SK-MEL-5 (cell line): Measurements from ENCODE around the gene FAM193B. TPM values are rescaled to one million over a fixed set of nuclear protein-coding genes. Genes with fewer than 3 reads are reported as not detected.
A peak's percentile ranks its signal among the peaks of the same experiment; 100 is the strongest.

ENCODE experiments used
- DNase-seq: peaks from one replicate; pipeline ENCODE4 v3.0.0-alpha.2; 2016; ENCODE audit warnings: low read depth, low spot score
- in situ Hi-C: cut with HindIII; loops from 2 replicates; pipeline ENCODE4 v1.10.0; 2016; ENCODE audit warnings: low sequenced_read_pairs, high pct_unique_total_duplicates, low pct_unique_long_range_greater_than_20kb
- total RNA-seq: library from RNA; depleted of rRNA; stranded (reverse); fragments of >200 nt; shearing (Covaris generic); gene quantifications from 2 replicates; pipeline ENCODE4 v1.2.3, GENCODE V29; 2014

The FAM193B gene
- total RNA-seq, 1 experiment from 2014 or later, result 11.4 TPM

DNA sequence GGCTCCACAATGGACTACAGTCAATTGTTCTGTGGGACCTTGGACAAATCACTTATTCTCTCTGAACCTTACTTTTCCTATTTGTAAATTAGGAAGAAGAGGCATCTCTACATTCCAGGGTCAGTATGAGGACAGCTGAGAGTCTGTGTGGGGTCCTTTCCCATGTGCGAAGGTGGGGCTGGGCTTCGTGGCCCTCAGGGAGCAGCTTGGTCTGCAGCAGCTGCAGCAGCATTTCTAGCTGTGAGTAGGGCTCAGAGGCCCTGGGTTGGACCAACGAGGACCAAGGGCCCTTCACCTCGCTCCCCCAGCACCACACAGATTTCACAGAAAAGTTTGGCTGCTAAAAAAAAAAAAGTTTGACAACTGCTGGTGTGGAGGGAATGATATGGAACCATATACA lies 28.2 kb downstream of the FAM193B start:
- in situ Hi-C loops, result no loop called here
- DNase-seq, result no peak

DNA sequence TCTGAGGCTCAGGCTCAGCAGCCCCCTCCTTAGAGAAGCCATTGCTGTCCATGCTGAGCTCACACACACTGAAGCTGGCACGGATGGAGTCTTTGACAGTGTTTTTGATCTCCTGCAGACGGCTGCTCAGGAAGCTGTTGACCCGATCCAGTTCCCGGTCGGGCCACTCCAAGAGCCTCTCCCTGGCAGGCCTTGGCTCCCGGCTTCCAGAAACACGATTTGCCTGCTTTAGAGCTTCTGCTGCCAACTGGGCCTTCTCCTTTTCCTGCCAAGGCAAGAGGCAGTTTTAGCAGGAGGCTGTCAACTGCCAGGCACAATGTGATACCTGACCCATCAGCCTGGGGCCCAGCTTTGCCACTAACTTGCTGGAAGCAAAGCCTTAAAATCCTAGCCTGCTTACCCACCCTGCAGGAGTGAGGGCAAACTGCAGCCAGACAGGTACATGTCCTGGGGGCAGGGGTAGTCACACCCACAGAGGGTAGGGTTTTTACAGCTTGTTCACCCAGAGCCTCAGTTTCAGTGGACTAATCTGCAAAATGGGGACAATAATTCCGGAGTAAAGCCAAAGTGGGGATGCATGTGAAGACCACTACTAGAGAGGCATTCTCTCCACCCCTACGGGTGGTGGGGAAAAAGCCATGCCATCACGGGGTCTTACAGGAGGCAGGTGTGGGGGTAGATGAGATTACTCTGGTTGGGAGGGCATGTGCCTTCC lies 29.3 kb downstream of the FAM193B start:
- in situ Hi-C loops, result no loop called here

DNA sequence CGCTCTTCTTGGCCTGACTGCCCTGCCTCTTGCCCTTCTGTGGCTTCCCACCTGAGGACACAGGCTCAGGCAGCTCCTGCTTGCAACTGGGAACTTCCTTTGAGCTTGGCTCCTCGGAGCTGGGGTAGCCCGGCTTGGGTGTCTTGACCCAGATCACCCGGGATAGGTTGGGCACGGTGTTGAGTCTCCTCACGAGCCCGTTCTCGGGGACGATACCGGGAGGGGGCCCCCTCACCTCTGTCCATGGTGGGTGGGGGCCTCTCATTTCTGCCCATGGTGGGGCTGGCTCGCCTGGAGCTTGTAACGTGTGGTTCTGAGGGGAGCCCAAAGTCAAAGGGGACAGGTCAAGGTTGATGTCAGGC lies 29.8 kb downstream of the FAM193B start:
- in situ Hi-C loops, result no loop called here
- no peak for DNase-seq

More for the DNA sequence above, 29.3 kb downstream of the FAM193B start:
- no peak for DNase-seq

DNA sequence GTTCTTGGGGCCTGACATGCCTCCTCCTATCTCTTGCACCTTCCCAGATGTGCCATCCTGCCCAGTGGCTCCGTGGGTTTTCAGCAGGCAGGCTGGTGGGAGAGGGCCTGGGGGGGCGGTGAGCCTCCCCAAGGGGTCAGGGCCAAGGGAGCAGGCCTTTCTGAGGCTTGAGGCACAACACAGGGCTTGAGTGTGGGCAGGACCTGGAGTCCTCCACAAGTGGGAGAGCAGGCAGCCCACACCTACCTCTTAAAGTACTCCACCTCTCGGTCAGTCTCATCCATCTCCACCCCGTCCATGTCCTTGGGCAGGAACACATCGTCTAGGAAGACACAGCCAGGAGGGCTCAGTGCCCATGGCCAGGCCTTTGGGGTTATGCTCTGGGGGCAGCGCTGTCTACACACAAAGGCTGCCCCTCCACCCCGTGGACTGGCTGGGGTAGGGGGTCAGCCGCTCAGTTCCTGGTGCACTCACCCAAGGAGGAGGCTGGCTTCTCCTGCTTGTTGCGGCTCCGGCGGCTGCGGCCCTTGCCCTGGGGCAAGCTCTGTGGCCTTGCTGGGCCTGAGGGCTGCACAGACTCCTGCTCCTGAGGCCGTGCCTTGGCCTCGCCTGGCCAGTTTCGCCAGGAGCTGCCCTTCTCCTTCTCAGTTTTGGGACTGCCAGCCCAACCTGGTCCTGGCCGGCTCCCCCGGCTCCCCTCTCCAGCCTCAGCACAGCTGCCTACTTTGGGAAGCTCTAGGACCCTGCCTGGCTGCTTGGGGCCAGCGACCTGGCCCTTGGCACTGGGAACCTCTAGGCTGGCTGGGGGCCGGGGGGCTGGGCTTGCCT lies 30.4 kb downstream of the FAM193B start:
- in situ Hi-C loops, result no loop called here
- DNase-seq, result no peak

DNA sequence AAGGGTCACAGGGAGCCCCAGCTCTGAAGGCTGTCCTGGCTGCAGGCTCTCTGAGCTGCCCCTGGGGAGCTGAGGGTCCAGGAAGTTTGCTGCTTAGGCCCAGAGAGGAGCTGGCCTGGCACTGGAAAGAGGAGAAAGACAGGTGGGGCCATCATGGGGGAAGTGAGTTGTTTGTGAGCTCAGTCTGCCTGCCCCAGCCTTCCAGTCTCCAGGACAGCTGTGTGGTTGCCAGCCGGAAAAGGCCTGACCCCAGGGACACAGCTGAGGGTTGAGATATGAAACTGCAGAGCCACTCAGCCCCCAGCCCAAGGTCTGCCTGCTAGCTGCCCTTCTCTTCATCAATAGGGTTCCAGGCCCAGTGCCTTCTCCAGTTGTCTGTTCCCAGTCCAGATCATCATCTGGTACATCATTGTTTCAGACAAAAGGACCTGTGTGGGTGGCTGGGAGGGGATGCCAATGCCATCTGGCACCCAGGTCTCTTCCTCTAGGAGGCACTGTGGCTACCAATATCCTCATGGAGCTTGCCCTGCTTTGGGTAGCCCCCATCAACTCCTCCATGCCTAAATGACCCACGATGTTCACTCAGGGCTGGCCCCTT lies 33.3 kb downstream of the FAM193B start:
- in situ Hi-C loops, result no loop called here
- peak; percentile 33 for DNase-seq

DNA sequence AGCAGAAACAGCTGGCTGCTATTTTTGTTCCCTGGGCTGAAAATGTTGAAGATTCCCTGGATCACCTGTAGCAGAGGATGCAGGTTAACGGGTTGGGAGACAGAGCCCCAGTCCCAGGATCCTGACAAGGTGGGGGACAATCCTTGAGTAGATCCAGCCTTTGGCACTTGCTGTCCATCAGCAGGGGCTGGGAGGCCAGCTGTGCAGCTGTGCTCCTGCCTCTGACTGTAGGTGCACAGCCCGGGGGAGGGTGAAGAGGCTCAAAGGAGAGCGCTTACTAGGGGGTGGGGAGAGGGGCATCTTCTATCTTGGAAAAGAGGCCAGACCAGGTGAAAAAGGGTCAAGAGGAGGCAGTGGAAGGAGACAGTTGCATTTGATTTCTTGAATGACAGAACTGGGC lies 34.1 kb downstream of the FAM193B start:
- in situ Hi-C loops, result no loop called here
- DNase-seq, result no peak

DNA sequence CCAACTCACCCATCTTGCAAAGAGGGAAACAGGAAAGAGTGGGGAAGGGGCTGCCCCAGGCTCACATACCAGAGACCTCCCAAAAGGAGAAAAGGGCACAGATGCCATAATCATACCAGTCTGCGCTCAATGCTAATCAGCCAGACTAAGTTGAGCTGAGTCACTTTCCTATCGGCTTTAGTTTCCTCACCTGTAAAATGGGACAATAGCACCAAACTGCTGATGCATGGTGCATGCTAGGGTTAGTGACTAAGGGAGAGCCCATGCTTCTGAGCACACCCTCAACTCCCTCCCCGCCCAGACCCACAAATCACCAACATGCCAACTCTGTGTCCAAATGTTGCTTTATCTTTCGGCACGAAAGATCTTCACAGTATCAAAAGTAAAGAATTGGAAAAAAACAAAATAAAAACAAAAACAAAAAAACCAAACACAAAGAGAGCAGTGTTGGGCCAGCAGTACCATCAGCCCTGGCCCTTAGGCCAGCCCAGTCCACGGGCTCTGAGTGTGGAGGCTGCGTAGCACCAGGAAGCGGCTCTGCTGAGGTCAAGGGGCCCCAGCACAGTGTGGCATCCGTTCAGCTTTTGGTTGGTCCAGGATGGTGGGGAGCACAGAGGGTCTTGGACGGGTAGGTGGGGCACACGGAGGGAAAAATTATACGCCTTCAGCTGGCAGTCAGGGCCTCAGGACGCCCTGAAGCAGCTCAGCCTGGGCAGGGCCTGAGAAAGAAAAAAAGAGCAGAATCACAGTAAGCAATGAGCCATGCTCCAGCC lies 34.7 kb downstream of the FAM193B start:
- no peak for DNase-seq
- in situ Hi-C loops, result no loop called here

DNA sequence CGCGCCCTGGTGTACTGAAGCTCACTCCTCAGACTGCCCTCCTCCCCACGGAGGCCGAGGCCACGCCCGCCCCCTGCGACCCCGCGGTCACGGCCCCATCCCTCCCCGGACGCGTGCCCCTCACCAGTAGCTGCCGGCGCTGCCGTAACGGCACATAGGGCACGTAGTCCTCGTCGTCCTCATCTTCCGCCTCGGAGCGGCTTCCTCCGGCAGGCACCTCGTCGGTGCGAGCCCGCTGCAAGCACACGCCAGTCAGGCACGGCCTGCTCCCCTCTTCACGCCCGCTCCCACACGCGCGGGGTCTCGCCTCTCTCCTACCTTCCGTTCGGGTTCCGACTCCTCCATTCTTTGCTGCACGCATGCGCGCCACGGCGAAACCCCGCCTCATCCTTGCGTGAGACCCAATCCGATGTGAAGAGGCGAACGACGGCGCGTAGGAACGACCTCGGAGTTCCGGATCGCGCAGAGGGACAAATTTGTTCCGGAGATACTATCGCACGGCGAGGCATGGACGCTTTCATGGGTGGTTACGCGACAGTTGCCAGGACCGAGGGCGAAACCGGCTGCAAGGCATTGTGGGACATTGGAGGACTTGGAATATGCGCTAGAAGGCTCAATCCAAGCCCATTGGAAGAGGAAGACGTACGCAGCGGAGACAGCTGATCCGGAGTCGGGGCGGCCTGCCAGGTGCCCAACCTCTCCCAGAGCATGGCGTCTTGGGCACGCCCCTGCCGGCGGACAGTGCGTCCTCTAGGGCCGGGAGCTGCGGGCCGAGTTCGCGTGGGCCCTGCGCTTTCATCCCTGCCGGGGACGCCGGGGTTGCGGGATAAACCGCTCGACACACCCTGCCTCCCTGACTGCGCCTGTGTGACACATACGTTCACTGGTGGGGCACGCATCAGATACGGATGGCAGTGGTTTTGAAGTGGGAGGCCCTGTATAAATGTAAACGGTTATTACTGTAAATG lies 37.5 kb downstream of the FAM193B start, which contains the start of gene DDX41:
TSS of gene DDX41 (minus strand) at position 361 of the 968 bp plus-strand sequence. CDS start at position 345, 16 bp downstream.
- peak; percentile 98 for DNase-seq
- in situ Hi-C loops, result no loop called here

DNA sequence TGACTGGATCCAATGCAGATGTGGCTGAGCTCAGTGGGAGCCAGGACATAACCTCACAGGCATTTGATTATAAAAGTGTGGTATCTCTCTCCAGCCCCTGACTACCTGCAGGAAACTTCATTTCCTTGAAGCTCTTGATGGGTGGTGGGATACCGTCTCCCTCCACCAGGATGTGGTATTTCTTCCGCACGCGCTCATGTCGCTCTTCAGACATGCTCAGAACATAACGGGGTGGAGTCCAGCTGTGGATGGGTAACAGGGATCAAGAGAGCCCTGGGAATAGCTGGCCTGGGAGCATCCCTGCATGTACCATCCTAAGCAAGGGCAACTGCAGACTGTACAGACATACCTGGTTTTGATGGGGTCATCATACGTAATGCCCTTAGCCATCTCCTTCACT lies 38.8 kb downstream of the FAM193B start:
- in situ Hi-C loops, result no loop called here
- no peak for DNase-seq

DNA sequence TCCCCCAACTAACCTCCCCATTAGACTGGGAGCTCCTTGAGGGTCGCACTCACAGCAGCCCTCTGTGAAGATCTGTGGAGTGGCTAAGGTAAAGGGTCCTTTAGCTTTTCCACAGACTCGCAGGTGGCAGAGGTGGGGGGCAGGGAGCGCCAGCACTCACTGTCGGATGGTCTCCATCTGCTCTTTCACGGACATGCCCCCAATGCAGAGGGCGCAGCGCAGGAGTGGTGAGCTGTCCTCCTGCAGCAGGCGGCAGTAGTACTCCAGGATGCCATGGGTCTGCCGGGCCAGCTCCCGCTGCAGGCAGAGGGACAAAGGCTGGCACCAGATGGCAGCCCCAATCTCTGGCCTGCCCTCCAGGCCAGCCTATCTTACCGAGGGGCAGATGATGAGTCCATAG lies 39.8 kb downstream of the FAM193B start:
- in situ Hi-C loops, result no loop called here

DNA sequence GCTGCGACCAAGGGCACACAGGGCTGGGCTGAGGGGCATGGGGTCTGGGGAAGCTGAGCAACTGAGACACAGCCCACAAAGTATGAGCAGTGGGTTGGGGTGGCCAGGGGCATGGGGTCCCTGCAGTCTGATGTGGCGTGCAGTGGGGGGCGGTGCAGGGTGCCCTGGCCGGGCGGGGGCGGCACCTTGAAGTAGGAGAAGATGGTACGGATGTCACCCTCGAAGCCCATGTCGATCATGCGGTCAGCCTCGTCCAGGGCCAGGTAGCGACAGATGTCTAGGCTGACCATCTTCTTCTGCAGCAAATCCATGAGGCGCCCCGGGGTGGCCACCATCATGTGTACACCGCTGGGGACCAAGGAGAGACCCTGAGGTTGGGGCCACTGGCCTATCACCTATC lies 40.9 kb downstream of the FAM193B start:
- in situ Hi-C loops, result no loop called here
- no peak for DNase-seq

More for the DNA sequence above, 39.8 kb downstream of the FAM193B start:
- no peak for DNase-seq

DNA sequence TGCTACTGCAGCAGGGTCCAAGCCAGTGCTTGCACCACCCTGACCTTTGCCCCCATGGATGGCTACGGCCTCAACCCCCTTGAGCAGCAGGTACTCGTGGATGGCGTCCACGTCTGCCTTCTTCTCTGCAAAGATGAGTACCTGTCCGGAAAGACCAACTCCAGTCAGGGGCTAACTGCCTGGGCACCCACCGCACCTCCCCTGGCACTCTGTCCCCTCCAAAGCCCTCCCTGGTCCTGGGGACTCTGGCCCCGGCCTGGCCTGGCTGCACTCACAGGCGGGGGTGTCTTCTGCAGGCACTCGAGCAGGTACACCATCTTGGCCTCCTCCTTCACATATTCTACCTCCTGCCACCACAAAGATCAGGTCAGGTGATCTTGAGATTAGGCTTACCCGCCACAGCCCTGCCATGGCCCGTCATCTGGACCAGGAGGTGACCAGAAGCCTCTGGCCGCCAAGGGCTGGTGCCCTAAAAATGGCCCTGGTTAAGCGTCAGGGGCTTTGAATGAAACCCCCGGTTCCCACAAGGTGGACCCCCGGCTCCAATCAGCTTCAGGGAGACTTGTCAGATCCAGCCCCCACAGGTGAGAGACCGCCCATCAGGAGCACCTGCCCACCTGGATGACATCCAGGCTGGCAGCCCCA lies 41.5 kb downstream of the FAM193B start:
- DNase-seq, result no peak
- in situ Hi-C loops, result no loop called here

DNA sequence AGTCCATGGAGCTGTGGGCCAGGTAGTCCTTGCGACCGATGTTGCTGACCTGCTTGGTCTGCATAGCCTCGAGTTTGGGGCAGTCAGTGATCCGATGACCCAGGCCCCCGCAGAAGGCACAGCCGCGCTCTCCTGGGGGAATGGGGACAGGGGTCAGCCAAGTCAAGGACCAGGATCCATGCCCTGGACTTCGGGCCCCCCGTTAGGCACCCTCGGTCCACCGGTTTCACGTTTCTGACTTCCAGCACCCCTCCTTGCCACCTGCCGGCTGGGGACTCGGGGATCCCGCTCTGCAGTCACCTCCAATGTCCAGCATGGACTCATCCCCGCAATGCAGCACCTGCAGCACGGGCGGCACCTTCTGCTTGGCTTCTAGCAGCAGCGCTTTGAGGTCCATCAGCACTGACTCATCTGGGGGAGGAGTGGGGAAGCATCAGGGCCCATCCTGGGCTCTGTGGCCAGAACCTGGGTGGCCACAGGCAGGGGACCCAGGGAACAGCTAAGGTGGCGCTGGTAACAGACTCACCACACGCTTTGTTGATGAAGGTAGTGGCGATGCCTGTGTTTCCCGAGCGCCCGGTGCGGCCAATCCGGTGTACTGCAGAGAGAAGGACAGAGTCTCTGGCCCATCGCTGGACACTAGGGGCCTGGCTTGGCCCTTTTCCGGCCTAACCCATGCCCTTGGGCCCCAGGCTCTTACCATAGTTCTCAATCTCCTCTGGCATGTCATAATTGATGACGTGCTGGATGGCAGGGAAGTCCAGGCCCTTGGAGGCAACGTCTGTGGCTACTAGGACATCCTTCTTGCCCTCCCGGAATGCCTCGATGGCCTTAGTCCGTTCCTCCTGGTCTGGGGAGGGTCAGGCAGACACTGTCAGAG lies 42.3 kb downstream of the FAM193B start:
- DNase-seq, result no peak
- in situ Hi-C loops, result no loop called here

DNA sequence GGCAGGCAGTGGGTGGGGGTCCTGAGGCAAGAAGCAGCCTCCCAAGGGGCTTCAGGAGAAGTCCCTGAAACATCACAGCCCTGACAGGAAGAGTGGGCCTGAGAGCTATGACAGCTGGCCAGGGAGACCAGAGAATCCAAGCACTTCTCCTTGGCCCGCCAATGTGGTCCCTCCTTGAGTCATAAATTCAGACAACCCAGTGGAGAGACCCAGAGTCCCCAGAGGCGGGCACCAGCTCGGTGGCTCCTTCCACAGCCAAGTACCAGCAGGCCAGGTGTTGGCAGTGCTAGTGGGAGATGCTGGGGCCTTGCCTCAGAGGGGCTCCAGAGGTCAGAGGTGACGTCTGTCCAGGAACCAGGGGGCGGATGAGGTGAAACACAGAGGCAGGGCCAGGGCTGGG lies 43.2 kb downstream of the FAM193B start:
- in situ Hi-C loops, result no loop called here
- no peak for DNase-seq

DNA sequence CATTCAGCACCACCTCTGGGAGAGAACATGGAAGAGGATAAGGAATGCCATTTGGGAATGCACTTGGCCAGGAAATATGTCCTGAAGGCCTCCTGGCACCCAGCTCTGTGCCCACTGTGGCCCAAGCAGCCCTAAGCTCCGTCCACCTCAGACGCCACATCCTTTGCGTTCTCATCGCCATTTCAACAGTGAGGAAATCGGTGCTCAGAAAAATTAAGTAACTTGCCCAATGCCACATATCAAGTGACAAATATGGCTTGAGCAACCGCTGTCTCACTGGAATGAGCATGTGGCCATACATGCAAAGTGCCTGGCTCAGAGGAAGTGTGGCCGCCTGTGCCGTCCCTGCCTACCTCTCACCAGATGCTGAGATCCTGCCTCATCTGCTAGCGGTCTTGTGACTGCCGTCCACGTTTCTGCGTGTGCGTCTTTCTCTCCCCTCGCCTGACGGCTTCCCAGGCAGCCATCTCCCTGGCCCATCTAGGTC lies 43.8 kb downstream of the FAM193B start:
- in situ Hi-C loops, result no loop called here
- DNase-seq, result no peak
